HL-60 (cell line): ENCODE data around the gene PIGK.

Experiments
- DNase-seq, 2 experiments: peaks; one replicate each; pipeline ENCODE4 v3.0.0-alpha.2; 2010 to 2020; ENCODE audit warnings: low read depth in 1 of 2, low spot score in 1 of 2
- H3K27ac ChIP-seq: fragments of 250-450 bp; sonication (Bioruptor Pico); replicated peaks from 2 replicates; pipeline ENCODE4 v1.5.1; 2020; ENCODE audit warnings: mild to moderate bottlenecking, moderate library complexity
- H3K27me3 ChIP-seq: fragments of 250-450 bp; sonication (Bioruptor Pico); 2 replicates; pipeline ENCODE4 v1.5.1; 2021; ENCODE audit warnings: mild to moderate bottlenecking, moderate library complexity; ENCODE audit not compliant: insufficient read depth, poor library complexity, severe bottlenecking
- H3K4me3 ChIP-seq: replicated peaks from 2 replicates; pipeline ENCODE4 v1.5.1; 2011; ENCODE audit warnings: mild to moderate bottlenecking, control low read depth, low read length; ENCODE audit not compliant: insufficient read depth
- CTCF ChIP-seq: IDR thresholded peaks from one replicate; pipeline ENCODE4 v1.5.1; 2011; ENCODE audit warnings: low read length, control low read depth, inconsistent platforms; ENCODE audit not compliant: insufficient read depth
- GABPA ChIP-seq: IDR thresholded peaks from 2 replicates; pipeline ENCODE4 v1.6.1; 2012; ENCODE audit warnings: low read depth
- POLR2AphosphoS5 ChIP-seq: IDR thresholded peaks from 2 replicates; pipeline ENCODE4 v1.6.1; 2012; ENCODE audit warnings: low read depth
- SPI1 ChIP-seq: IDR thresholded peaks from 2 replicates; pipeline ENCODE4 v1.6.1; 2012; ENCODE audit warnings: low read depth, mild to moderate bottlenecking, borderline replicate concordance
- TF ChIP-seq, protein P1 (sequence below): IDR thresholded peaks from 2 replicates; pipeline ENCODE4 v1.6.1; 2012; ENCODE audit warnings: low read depth; ENCODE audit not compliant: insufficient replicate concordance

Gene PIGK

DNA sequence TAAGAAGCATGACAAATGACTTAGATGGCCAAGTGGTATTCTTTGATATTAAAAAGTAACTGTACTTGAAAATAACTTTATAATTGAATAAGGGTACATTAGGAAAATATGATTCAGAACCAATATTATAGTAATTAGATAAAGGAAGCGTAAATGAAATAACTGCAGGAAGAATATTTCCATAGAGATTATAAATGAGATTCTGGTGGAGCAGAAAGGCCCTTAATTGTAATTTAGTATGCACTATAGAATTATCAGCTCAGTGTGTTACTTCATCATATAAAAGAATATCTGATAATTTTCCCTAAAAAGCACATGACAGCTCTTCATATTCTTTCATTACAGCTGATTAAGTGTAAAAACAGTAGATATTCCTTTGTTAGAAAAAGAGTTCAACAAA is 171.7 kb downstream of the PIGK start:
- Histone ChIP-seq H3K27me3 (no peaks in the 10 kb centered on the region), H3K4me3 (no peak overlapping the region), H3K27ac (no peak overlapping the region)
- no peak for DNase-seq
- TF ChIP-seq, protein P1, sequence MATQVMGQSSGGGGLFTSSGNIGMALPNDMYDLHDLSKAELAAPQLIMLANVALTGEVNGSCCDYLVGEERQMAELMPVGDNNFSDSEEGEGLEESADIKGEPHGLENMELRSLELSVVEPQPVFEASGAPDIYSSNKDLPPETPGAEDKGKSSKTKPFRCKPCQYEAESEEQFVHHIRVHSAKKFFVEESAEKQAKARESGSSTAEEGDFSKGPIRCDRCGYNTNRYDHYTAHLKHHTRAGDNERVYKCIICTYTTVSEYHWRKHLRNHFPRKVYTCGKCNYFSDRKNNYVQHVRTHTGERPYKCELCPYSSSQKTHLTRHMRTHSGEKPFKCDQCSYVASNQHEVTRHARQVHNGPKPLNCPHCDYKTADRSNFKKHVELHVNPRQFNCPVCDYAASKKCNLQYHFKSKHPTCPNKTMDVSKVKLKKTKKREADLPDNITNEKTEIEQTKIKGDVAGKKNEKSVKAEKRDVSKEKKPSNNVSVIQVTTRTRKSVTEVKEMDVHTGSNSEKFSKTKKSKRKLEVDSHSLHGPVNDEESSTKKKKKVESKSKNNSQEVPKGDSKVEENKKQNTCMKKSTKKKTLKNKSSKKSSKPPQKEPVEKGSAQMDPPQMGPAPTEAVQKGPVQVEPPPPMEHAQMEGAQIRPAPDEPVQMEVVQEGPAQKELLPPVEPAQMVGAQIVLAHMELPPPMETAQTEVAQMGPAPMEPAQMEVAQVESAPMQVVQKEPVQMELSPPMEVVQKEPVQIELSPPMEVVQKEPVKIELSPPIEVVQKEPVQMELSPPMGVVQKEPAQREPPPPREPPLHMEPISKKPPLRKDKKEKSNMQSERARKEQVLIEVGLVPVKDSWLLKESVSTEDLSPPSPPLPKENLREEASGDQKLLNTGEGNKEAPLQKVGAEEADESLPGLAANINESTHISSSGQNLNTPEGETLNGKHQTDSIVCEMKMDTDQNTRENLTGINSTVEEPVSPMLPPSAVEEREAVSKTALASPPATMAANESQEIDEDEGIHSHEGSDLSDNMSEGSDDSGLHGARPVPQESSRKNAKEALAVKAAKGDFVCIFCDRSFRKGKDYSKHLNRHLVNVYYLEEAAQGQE: no peak
- TF ChIP-seq GABPA (no peak), CTCF (no peak), POLR2AphosphoS5 (no peak), SPI1 (no peak)

DNA sequence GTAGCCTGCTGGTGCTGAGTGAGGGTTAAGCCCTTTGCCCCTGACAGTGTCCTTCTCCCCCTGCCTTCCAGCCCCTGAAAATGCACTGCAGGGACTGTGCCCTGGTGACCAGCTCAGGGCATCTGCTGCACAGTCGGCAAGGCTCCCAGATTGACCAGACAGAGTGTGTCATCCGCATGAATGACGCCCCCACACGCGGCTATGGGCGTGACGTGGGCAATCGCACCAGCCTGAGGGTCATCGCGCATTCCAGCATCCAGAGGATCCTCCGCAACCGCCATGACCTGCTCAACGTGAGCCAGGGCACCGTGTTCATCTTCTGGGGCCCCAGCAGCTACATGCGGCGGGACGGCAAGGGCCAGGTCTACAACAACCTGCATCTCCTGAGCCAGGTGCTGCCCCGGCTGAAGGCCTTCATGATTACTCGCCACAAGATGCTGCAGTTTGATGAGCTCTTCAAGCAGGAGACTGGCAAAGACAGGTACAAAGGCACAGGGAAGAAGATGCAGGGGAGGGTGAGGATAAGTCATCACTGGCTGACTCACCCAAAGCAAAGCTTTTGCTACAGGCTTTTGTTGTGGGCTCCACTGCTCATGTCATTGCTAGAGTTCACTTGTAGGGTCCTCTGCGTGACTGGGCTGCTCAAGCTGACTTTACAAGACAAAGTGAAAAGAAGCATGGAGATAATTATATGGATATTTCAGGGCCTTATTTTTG is 174.9 kb downstream of the PIGK start:
- no peak overlapping the region for H3K27ac ChIP-seq
- no peak for DNase-seq
- peaks cover 4% of the 10 kb centered on the region for H3K27me3 ChIP-seq
- TF ChIP-seq SPI1 (no peak), POLR2AphosphoS5 (no peak), CTCF (no peak)
- H3K4me3 ChIP-seq: no peak overlapping the region

GRCh38 chr1:77040826-77041225 is 178.4 kb downstream of the PIGK start:
- peak in 1 of 2 experiments; percentile 18 for DNase-seq
- TF ChIP-seq CTCF: no peak
- H3K27me3 ChIP-seq: peaks cover 4% of the 10 kb centered on the region
- no peak overlapping the region for H3K4me3 ChIP-seq
- no peak overlapping the region for H3K27ac ChIP-seq

DNA sequence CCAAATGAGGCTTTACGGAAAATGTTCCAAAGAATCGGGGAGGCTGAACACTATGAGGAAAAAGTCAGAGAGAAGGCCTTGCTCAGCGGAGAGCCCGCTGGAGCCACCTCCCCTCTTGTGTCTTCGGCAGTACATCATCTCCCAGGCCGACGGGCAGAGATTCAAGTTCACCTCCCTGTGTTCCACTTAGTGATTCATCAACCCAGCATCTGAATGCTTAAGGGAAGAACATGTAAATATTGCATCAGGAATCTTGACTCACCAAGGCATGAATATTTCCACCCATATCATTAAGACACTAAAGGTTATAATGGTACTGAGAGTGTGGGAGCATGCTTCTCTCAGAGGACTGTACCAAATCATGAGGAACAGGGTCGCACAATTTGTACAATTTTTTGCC is 179.5 kb downstream of the PIGK start:
- peaks cover 4% of the 10 kb centered on the region for H3K27me3 ChIP-seq
- H3K27ac ChIP-seq: no peak overlapping the region
- DNase-seq: no peak
- TF ChIP-seq GABPA (no peak), SPI1 (no peak), CTCF (no peak), POLR2AphosphoS5 (no peak)
- TF ChIP-seq, protein P1: no peak
- H3K4me3 ChIP-seq: no peak overlapping the region
